ENCODE results near the gene NELFE. TPM values are rescaled to one million over a fixed set of nuclear protein-coding genes. Genes with fewer than 3 reads are reported as not detected.

Gene NELFE
- total RNA-seq, 1 experiment from 2014 or later: 157 TPM

DNA sequence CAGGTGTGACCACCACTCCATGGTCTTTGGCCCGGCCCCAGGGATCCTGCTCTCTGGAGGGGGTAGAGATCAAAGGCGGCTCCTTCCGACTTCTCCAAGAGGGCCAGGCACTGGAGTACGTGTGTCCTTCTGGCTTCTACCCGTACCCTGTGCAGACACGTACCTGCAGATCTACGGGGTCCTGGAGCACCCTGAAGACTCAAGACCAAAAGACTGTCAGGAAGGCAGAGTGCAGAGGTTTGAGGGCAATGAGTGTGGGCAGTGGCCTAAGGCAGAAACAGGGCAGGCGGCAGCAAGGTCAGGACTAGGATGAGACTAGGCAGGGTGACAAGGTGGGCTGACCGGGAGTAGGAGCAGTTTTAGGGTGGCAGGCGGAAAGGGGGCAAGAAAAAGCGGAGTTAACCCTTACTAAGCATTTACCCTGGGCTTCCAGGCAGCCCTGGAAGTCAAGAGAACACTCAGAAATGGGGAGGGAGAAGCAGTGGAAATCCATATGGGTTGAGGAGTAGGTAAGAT is 12.3 kb downstream of the NELFE start:
- Mint-ChIP-seq H3K4me3 (ENCODE audit: low read depth, unreplicated experiment) (peak overlapping the region; percentile 77), H3K9me3 (ENCODE audit: low read depth, unreplicated experiment) (no peaks in the 10 kb centered on the region), H3K4me1 (ENCODE audit: low read depth, unreplicated experiment) (peaks cover 77% of the 10 kb centered on the region), H3K27me3 (ENCODE audit: unreplicated experiment) (no peaks in the 10 kb centered on the region), H3K27ac (ENCODE audit: unreplicated experiment) (peak overlapping the region; percentile 84), H3K36me3 (ENCODE audit: insufficient read depth, unreplicated experiment) (peaks cover 61% of the 10 kb centered on the region)
- intact Hi-C loops (cut with micrococcal nuclease; ENCODE audit: unreplicated experiment): loop anchor here (10.0 kb wide), 2 partner anchors 172 to 248 kb away; partner anchors contain the start of genes GPSM3, PBX2 and VWA7
- CTCF ChIA-PET: interaction anchor here (0.8 to 1.5 kb wide), 12 partner anchors 13 to 207 kb away, joined by 3 to 16 read pairs (median 5); partner anchors contain the start of genes DXO, EHMT2, LSM2 and MSH5
- TF ChIP-seq, protein P1, sequence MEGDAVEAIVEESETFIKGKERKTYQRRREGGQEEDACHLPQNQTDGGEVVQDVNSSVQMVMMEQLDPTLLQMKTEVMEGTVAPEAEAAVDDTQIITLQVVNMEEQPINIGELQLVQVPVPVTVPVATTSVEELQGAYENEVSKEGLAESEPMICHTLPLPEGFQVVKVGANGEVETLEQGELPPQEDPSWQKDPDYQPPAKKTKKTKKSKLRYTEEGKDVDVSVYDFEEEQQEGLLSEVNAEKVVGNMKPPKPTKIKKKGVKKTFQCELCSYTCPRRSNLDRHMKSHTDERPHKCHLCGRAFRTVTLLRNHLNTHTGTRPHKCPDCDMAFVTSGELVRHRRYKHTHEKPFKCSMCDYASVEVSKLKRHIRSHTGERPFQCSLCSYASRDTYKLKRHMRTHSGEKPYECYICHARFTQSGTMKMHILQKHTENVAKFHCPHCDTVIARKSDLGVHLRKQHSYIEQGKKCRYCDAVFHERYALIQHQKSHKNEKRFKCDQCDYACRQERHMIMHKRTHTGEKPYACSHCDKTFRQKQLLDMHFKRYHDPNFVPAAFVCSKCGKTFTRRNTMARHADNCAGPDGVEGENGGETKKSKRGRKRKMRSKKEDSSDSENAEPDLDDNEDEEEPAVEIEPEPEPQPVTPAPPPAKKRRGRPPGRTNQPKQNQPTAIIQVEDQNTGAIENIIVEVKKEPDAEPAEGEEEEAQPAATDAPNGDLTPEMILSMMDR (IDR thresholded peaks at IDR 0.05; ENCODE audit: unreplicated experiment): no peak
- TSS peak; percentile 58 for BruUV-seq (replicated peaks)
- no peak for DNase-seq

DNA sequence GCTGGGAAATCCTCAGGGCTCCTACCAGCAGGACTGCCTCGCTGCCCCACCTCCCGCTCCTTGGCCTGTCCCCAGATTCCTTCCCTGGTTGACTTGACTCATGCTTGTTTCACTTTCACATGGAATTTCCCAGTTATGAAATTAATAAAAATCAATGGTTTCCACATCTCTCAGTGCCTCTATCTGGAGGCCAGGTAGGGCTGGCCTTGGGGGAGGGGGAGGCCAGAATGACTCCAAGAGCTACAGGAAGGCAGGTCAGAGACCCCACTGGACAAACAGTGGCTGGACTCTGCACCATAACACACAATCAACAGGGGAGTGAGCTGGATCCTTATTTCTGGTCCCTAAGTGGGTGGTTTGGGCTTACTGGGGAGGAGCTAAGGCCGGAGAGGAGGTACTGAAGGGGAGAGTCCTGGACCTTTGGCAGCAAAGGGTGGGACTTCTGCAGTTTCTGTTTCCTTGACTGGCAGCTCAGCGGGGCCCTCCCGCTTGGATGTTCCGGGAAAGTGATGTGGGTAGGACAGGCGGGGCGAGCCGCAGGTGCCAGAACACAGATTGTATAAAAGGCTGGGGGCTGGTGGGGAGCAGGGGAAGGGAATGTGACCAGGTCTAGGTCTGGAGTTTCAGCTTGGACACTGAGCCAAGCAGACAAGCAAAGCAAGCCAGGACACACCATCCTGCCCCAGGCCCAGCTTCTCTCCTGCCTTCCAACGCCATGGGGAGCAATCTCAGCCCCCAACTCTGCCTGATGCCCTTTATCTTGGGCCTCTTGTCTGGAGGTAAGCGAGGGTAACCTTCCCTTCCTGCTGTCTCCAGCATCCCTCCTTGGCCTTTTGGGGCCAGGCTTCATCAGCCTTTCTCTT is 13.0 kb downstream of the NELFE start, which contains the start of gene CFB:
Gene CFB, plus strand, starts transcription at position 589 of the 863 bp plus-strand sequence. Its CDS starts 127 bp downstream, at position 716.
- Mint-ChIP-seq H3K27ac (ENCODE audit: unreplicated experiment) (peak within 1 kb of the TSS; percentile 84), H3K36me3 (ENCODE audit: insufficient read depth, unreplicated experiment) (peaks cover 55% of the 10 kb centered on the region), H3K9me3 (ENCODE audit: low read depth, unreplicated experiment) (no peaks in the 10 kb centered on the region), H3K27me3 (ENCODE audit: unreplicated experiment) (no peaks in the 10 kb centered on the region), H3K4me1 (ENCODE audit: low read depth, unreplicated experiment) (peaks cover 84% of the 10 kb centered on the region), H3K4me3 (ENCODE audit: low read depth, unreplicated experiment) (peak within 1 kb of the TSS; percentile 77)
- DNase-seq: peak; percentile 98
- BruUV-seq (replicated peaks): no TSS peak
- CTCF ChIA-PET: interaction anchor here (0.6 to 1.5 kb wide), 18 partner anchors 14 to 893 kb away, joined by 3 to 16 read pairs (median 5); partner anchors contain the start of genes DXO, EHMT2, LSM2 and MSH5
- TF ChIP-seq, protein P1 (IDR thresholded peaks at IDR 0.05; ENCODE audit: unreplicated experiment): no peak
- intact Hi-C loops (cut with micrococcal nuclease; ENCODE audit: unreplicated experiment): loop anchor here (1.0 to 10.0 kb wide), 3 partner anchors 171 to 280 kb away; partner anchors contain the start of genes GPSM3, PBX2 and VWA7

DNA sequence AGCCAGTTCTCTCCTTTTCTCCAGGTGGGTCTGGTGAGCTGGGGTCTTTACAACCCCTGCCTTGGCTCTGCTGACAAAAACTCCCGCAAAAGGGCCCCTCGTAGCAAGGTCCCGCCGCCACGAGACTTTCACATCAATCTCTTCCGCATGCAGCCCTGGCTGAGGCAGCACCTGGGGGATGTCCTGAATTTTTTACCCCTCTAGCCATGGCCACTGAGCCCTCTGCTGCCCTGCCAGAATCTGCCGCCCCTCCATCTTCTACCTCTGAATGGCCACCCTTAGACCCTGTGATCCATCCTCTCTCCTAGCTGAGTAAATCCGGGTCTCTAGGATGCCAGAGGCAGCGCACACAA is 13.6 kb downstream of the NELFE start:
- H3K4me3 Mint-ChIP-seq (ENCODE audit: low read depth, unreplicated experiment): peak overlapping the region; percentile 77

DNA sequence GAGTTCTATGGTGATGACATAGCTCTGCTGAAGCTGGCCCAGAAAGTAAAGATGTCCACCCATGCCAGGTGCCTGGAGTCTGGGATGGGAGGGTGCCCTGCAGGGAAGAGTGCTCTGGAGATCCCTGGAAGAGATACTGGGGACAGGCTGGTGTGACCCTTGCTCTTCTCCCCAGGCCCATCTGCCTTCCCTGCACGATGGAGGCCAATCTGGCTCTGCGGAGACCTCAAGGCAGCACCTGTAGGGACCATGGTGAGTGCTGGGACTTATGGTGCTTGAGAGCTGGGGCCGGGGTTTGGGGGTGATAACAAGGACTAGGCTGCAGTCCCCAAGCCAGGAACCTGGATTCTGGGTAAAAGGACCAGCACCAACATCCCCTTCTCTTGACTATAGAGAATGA is 15.0 kb downstream of the NELFE start:
- BruUV-seq (replicated peaks): no TSS peak
- intact Hi-C loops (cut with micrococcal nuclease; ENCODE audit: unreplicated experiment): loop anchor here (10.0 kb wide), 2 partner anchors 169 to 251 kb away; partner anchors contain the start of genes GPSM3, PBX2 and VWA7
- H3K27ac Mint-ChIP-seq (ENCODE audit: unreplicated experiment): no peak overlapping the region
- CTCF ChIA-PET: no interaction called here
- TF ChIP-seq, protein P1 (IDR thresholded peaks at IDR 0.05; ENCODE audit: unreplicated experiment): no peak
- no peak for DNase-seq
- peaks cover 47% of the 10 kb centered on the region for H3K36me3 Mint-ChIP-seq (ENCODE audit: insufficient read depth, unreplicated experiment)
- no peaks in the 10 kb centered on the region for H3K27me3 Mint-ChIP-seq (ENCODE audit: unreplicated experiment)
- no peaks in the 10 kb centered on the region for H3K9me3 Mint-ChIP-seq (ENCODE audit: low read depth, unreplicated experiment)
- H3K4me3 Mint-ChIP-seq (ENCODE audit: low read depth, unreplicated experiment): no peak overlapping the region
- peaks cover 86% of the 10 kb centered on the region for H3K4me1 Mint-ChIP-seq (ENCODE audit: low read depth, unreplicated experiment)

More for the DNA sequence above, 13.6 kb downstream of the NELFE start:
- no TSS peak for BruUV-seq (replicated peaks)
- TF ChIP-seq, protein P1 (IDR thresholded peaks at IDR 0.05; ENCODE audit: unreplicated experiment): no peak
- Mint-ChIP-seq H3K9me3 (ENCODE audit: low read depth, unreplicated experiment) (no peaks in the 10 kb centered on the region), H3K27me3 (ENCODE audit: unreplicated experiment) (no peaks in the 10 kb centered on the region), H3K4me1 (ENCODE audit: low read depth, unreplicated experiment) (peaks cover 90% of the 10 kb centered on the region), H3K36me3 (ENCODE audit: insufficient read depth, unreplicated experiment) (peaks cover 58% of the 10 kb centered on the region), H3K27ac (ENCODE audit: unreplicated experiment) (peak overlapping the region; percentile 84)
- DNase-seq: no peak
- CTCF ChIA-PET: interaction anchor here (0.6 to 1.5 kb wide), 17 partner anchors 14 to 893 kb away, joined by 3 to 16 read pairs (median 5); partner anchors contain the start of genes DXO, EHMT2, MSH5 and NEU1
- intact Hi-C loops (cut with micrococcal nuclease; ENCODE audit: unreplicated experiment): loop anchor here (1.0 to 10.0 kb wide), 3 partner anchors 170 to 280 kb away; partner anchors contain the start of genes GPSM3, PBX2 and VWA7
